ENCODE measurements around the gene KLK5.

The KLK5 gene

DNA sequence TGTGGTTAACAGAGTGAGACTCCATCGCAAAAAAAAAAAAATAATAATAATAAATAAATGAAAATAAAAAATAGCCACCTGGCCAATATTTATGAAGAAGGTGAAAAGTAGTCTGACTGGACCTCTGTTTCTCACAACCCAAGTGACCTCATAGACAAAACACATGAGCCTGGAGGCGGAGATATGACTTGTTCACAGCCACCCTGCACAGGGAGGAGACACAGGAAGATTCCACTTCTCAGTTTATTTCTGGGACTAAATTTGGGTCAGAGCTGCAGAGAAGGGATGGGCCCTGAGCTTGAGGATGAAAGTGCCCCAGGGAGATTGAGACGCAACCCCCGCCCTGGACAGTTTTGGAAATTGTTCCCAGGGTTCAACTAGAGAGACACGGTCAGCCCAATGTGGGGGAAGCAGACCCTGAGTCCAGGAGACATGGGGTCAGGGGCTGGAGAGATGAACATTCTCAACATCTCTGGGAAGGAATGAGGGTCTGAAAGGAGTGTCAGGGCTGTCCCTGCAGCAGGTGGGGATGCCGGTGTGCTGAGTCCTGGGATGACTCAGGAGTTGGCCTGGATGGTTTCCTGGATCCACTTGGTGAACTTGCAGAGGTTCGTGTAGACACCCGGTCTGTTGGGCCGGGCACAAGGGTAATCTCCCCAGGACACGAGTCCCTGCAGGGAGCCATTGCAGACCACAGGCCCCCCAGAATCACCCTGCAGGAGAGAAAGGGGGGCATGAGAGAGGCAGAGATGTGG is 9.6 kb downstream of the KLK5 start:
- no peak overlapping the region for H3K4me3 ChIP-seq (ENCODE audit: low read depth, low read length)
- in situ Hi-C loops (cut with HindIII; ENCODE audit: low sequenced_read_pairs), result no loop called here
- TF ChIP-seq, protein P1, sequence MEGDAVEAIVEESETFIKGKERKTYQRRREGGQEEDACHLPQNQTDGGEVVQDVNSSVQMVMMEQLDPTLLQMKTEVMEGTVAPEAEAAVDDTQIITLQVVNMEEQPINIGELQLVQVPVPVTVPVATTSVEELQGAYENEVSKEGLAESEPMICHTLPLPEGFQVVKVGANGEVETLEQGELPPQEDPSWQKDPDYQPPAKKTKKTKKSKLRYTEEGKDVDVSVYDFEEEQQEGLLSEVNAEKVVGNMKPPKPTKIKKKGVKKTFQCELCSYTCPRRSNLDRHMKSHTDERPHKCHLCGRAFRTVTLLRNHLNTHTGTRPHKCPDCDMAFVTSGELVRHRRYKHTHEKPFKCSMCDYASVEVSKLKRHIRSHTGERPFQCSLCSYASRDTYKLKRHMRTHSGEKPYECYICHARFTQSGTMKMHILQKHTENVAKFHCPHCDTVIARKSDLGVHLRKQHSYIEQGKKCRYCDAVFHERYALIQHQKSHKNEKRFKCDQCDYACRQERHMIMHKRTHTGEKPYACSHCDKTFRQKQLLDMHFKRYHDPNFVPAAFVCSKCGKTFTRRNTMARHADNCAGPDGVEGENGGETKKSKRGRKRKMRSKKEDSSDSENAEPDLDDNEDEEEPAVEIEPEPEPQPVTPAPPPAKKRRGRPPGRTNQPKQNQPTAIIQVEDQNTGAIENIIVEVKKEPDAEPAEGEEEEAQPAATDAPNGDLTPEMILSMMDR (IDR thresholded peaks at IDR 0.05; ENCODE audit: low read depth, low read length), result no peak
- DNase-seq (ENCODE audit: low read depth, low spot score), result no peak

GRCh38 chr19:50939596-50939995 is 13.2 kb downstream of the KLK5 start:
- H3K4me3 ChIP-seq (ENCODE audit: low read depth, low read length), result no peak overlapping the region
- in situ Hi-C loops (cut with HindIII; ENCODE audit: low sequenced_read_pairs), result no loop called here
- DNase-seq (ENCODE audit: low read depth, low spot score), result no peak
- TF ChIP-seq, protein P1 (IDR thresholded peaks at IDR 0.05; ENCODE audit: low read depth, low read length), result no peak

DNA sequence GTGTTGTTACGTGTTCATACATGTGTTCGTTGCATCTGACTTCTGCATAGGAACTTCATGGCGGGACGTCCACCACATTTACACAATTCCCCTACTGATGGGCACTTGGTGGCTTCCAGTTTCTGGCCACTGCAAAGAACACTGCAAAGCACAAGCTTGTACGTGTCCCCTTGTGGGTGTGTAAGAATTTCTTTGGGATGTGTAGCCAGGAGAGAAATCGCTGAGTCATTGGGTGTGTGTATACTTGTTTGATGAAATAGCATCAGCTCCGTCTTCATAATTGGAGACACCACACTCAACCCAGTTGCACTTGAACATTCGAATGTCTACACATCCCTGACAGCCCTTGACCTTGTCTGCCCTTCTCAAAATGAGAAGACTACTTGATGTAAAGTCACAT is 19.2 kb downstream of the KLK5 start:
- no peak for DNase-seq (ENCODE audit: low read depth, low spot score)
- in situ Hi-C loops (cut with HindIII; ENCODE audit: low sequenced_read_pairs), result no loop called here
- H3K4me3 ChIP-seq (ENCODE audit: low read depth, low read length), result no peak overlapping the region
- TF ChIP-seq, protein P1 (IDR thresholded peaks at IDR 0.05; ENCODE audit: low read depth, low read length), result no peak

GRCh38 chr19:50932690-50933083 is 20.2 kb downstream of the KLK5 start:
- H3K4me3 ChIP-seq (ENCODE audit: low read depth, low read length), result no peak overlapping the region
- TF ChIP-seq, protein P1 (IDR thresholded peaks at IDR 0.05; ENCODE audit: low read depth, low read length), result no peak
- in situ Hi-C loops (cut with HindIII; ENCODE audit: low sequenced_read_pairs), result no loop called here
- no peak for DNase-seq (ENCODE audit: low read depth, low spot score)

DNA sequence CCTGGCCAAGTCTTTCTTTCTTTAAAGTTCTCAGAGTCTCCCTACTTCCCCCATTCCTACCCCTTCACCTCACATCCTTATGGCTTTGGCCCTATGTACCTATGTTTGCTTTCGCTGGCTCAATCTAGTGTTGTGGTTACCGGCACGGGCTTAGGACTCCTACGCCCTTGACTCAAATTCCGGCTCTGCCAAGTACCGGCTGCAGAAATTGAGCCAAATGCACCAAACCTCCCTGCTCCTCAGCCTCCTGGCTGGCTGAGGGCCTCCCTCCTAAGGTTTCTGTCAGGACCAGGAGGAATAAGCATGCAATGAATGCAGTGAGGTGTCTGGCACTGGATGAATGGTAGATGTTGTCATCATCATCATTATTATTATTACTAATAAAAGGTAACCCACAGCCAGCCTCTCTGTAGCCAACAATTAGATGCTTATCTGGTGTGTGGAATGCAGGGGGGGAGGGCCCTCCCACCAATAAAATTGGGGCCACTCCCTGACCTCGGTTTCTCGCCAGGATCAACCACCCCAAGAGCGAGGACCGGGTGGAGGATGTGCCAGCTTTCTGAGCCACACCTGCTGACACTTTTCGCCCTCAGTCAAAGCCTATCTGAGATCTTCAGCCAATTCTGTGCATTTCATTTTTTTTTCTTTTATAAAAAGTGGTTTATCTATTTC is 20.7 kb downstream of the KLK5 start:
- no peak overlapping the region for H3K4me3 ChIP-seq (ENCODE audit: low read depth, low read length)
- no peak for DNase-seq (ENCODE audit: low read depth, low spot score)
- in situ Hi-C loops (cut with HindIII; ENCODE audit: low sequenced_read_pairs), result no loop called here
- TF ChIP-seq, protein P1 (IDR thresholded peaks at IDR 0.05; ENCODE audit: low read depth, low read length), result no peak

GRCh38 chr19:50931023-50931422 is 21.8 kb downstream of the KLK5 start:
- in situ Hi-C loops (cut with HindIII; ENCODE audit: low sequenced_read_pairs), result no loop called here
- no peak overlapping the region for H3K4me3 ChIP-seq (ENCODE audit: low read depth, low read length)
- TF ChIP-seq, protein P1 (IDR thresholded peaks at IDR 0.05; ENCODE audit: low read depth, low read length), result no peak
- DNase-seq (ENCODE audit: low read depth, low spot score), result no peak
